Type B pancreatic cell (in vitro differentiated cells): ENCODE measurements around the gene CBX1. TPM values are rescaled to one million over a fixed set of nuclear protein-coding genes. Genes with fewer than 3 reads are reported as not detected.

Source experiments
- DNase-seq: peaks from one replicate; pipeline ENCODE4 v3.0.0; 2021; ENCODE audit warnings: mixed read lengths; ENCODE audit not compliant: unreplicated experiment; ENCODE audit errors: extremely low spot score
- H3K27ac Mint-ChIP-seq: 2 replicates; pipeline ENCODE4 v1.8.0; 2021; ENCODE audit warnings: mild to moderate bottlenecking, mixed read lengths
- H3K27me3 Mint-ChIP-seq: 2 replicates; pipeline ENCODE4 v1.8.0; 2021; ENCODE audit warnings: mixed read lengths
- H3K36me3 Mint-ChIP-seq: 2 replicates; pipeline ENCODE4 v1.8.0; 2021; ENCODE audit warnings: mixed read lengths
- H3K4me1 Mint-ChIP-seq: one replicate; pipeline ENCODE4 v1.8.0; 2021; ENCODE audit warnings: mixed read lengths; ENCODE audit not compliant: unreplicated experiment
- H3K4me3 Mint-ChIP-seq: 2 replicates; pipeline ENCODE4 v1.8.0; 2021; ENCODE audit warnings: mild to moderate bottlenecking, mixed read lengths
- H3K9me3 Mint-ChIP-seq: 2 replicates; pipeline ENCODE4 v1.8.0; 2021; ENCODE audit warnings: mixed read lengths
- CTCF ChIP-seq: fragments of 200-600 bp; sonication (generic); conservative IDR thresholded peaks from 2 replicates; pipeline ENCODE4 v1.5.0; 2021; ENCODE audit warnings: antibody characterized with exemption, mild to moderate bottlenecking
- total RNA-seq: library from RNA; stranded (reverse); gene quantifications from 2 replicates; pipeline ENCODE4 v1.2.1, GENCODE V29; 2021; ENCODE audit warnings: low replicate concordance

Gene CBX1
- total RNA-seq, 1 donor from 2014 or later, result 154 TPM

- Mint-ChIP-seq H3K27me3 (no peaks in the 10 kb centered on the region), H3K36me3 (peaks cover 32% of the 10 kb centered on the region), H3K9me3 (no peaks in the 10 kb centered on the region), H3K4me3 (no peak overlapping the region), H3K27ac (no peak overlapping the region), H3K4me1 (no peaks in the 10 kb centered on the region)
- no peak for DNase-seq
- no peak for TF ChIP-seq CTCF
Observed at GRCh38 chr17:48064638-48065037, 36.6 kb downstream of the CBX1 start.

GRCh38 chr17:48062273-48062672 lies 39.0 kb downstream of the CBX1 start:
- Mint-ChIP-seq H3K4me1 (no peaks in the 10 kb centered on the region), H3K27me3 (no peaks in the 10 kb centered on the region), H3K36me3 (peaks cover 30% of the 10 kb centered on the region), H3K27ac (no peak overlapping the region), H3K4me3 (no peak overlapping the region), H3K9me3 (no peaks in the 10 kb centered on the region)
- no peak for TF ChIP-seq CTCF
- no peak for DNase-seq

GRCh38 chr17:48060249-48060648 lies 41.0 kb downstream of the CBX1 start:
- no peak for DNase-seq
- Mint-ChIP-seq H3K36me3 (peaks cover 31% of the 10 kb centered on the region), H3K9me3 (no peaks in the 10 kb centered on the region), H3K27ac (no peak overlapping the region), H3K4me3 (no peak overlapping the region), H3K4me1 (peaks cover 9% of the 10 kb centered on the region), H3K27me3 (no peaks in the 10 kb centered on the region)
- TF ChIP-seq CTCF, result no peak

GRCh38 chr17:48059125-48059668 lies 42.1 kb downstream of the CBX1 start:
- TF ChIP-seq CTCF, result no peak
- Mint-ChIP-seq H3K27me3 (no peaks in the 10 kb centered on the region), H3K4me3 (no peak overlapping the region), H3K9me3 (no peaks in the 10 kb centered on the region), H3K36me3 (peaks cover 28% of the 10 kb centered on the region), H3K27ac (no peak overlapping the region), H3K4me1 (peaks cover 13% of the 10 kb centered on the region)
- DNase-seq, result no peak

- Mint-ChIP-seq H3K4me1 (peaks cover 16% of the 10 kb centered on the region), H3K4me3 (no peak overlapping the region), H3K36me3 (peaks cover 28% of the 10 kb centered on the region), H3K27me3 (no peaks in the 10 kb centered on the region), H3K27ac (no peak overlapping the region), H3K9me3 (no peaks in the 10 kb centered on the region)
- DNase-seq, result no peak
- no peak for TF ChIP-seq CTCF
Observed at GRCh38 chr17:48058393-48059124, 42.7 kb downstream of the CBX1 start.
